Epithelial cell of proximal tubule (primary cell): ENCODE measurements around the gene PCDHGA1. TPM values are rescaled to one million over a fixed set of nuclear protein-coding genes. Genes with fewer than 3 reads are reported as not detected.

Experiments
- DNase-seq: peaks from one replicate; pipeline ENCODE4 v3.0.0-alpha.2; 2011; ENCODE audit warnings: low read depth
- H3K4me3 ChIP-seq: 2 replicates; pipeline ENCODE4 v1.5.1; 2011; ENCODE audit warnings: low read depth, mild to moderate bottlenecking, low read length
- CTCF ChIP-seq: conservative IDR thresholded peaks from 2 replicates; pipeline ENCODE4 v1.5.1; 2012; ENCODE audit warnings: low read depth, mild to moderate bottlenecking, low read length
- total RNA-seq: library from RNA; depleted of rRNA; stranded (reverse); fragments of >200 nt; gene quantifications from 2 replicates; pipeline ENCODE4 v1.2.3, GENCODE V29; 2015

The PCDHGA1 gene
- total RNA-seq, 1 donor from 2014 or later = 0.75 TPM

- H3K4me3 ChIP-seq = no peak overlapping the region
- no peak for TF ChIP-seq CTCF
- DNase-seq = no peak
These were observed 179.8 kb downstream of the PCDHGA1 start for GRCh38 chr5:141510160-141510559.

GRCh38 chr5:141510850-141511601 is 180.7 kb downstream of the PCDHGA1 start:
- H3K4me3 ChIP-seq = no peak overlapping the region
- no peak for TF ChIP-seq CTCF
- DNase-seq = no peak

DNA sequence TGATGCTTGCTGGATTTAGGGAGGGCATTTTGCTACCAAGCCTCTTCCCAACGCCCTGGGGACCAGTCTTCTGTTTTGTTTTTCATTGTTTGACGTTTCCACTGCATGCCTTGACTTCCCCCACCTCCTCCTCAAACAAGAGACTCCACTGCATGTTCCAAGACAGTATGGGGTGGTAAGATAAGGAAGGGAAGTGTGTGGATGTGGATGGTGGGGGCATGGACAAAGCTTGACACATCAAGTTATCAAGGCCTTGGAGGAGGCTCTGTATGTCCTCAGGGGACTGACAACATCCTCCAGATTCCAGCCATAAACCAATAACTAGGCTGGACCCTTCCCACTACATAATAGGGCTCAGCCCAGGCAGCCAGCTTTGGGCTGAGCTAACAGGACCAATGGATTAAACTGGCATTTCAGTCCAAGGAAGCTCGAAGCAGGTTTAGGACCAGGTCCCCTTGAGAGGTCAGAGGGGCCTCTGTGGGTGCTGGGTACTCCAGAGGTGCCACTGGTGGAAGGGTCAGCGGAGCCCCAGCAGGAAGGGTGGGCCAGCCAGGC is 181.5 kb downstream of the PCDHGA1 start:
- no peak for DNase-seq
- no peak for TF ChIP-seq CTCF
- H3K4me3 ChIP-seq = no peak overlapping the region

DNA sequence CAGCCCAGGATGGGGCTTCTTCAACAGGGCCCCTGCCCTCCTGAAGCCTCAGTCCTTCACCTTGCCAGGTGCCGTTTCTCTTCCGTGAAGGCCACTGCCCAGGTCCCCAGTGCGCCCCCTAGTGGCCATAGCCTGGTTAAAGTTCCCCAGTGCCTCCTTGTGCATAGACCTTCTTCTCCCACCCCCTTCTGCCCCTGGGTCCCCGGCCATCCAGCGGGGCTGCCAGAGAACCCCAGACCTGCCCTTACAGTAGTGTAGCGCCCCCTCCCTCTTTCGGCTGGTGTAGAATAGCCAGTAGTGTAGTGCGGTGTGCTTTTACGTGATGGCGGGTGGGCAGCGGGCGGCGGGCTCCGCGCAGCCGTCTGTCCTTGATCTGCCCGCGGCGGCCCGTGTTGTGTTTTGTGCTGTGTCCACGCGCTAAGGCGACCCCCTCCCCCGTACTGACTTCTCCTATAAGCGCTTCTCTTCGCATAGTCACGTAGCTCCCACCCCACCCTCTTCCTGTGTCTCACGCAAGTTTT is 182.1 kb downstream of the PCDHGA1 start:
- H3K4me3 ChIP-seq = peak overlapping the region; percentile 51
- no peak for DNase-seq
- TF ChIP-seq CTCF = peak; percentile 89

DNA sequence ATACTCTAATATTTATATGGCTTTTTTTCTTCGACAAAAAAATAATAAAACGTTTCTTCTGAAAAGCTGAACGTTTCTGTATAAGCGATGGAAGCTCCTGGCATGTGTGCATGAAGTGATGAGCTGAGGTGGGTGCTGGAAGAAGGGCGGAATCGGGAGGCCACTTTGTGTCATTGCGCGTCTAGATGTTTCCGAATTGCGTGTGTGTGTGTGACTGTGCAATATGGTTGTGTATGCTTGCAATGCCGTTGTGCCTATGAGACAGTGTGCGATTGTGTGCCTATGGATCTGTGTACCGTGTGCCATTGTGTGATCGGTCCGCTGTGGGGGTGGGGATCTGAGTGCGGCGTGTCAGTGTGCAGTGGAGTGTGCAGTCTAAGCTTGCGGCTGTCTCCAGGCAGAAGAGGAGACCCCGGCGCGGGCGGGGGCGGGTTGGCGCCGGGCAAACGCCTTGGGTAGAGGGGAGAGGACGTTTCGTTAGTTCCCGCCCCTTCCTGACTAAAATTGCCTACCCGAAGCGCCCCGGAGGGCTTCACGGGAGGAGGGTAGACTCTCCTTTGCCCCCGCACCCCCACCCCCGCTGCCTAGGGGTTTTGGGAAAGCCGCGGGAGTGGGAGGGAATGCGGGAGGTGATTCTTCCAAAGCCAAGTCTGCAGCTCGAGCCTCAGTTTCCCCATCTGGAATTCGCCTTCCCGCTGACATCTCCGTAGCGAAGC is 182.8 kb downstream of the PCDHGA1 start:
- TF ChIP-seq CTCF = no peak
- no peak for DNase-seq
- H3K4me3 ChIP-seq = peak overlapping the region; percentile 51

DNA sequence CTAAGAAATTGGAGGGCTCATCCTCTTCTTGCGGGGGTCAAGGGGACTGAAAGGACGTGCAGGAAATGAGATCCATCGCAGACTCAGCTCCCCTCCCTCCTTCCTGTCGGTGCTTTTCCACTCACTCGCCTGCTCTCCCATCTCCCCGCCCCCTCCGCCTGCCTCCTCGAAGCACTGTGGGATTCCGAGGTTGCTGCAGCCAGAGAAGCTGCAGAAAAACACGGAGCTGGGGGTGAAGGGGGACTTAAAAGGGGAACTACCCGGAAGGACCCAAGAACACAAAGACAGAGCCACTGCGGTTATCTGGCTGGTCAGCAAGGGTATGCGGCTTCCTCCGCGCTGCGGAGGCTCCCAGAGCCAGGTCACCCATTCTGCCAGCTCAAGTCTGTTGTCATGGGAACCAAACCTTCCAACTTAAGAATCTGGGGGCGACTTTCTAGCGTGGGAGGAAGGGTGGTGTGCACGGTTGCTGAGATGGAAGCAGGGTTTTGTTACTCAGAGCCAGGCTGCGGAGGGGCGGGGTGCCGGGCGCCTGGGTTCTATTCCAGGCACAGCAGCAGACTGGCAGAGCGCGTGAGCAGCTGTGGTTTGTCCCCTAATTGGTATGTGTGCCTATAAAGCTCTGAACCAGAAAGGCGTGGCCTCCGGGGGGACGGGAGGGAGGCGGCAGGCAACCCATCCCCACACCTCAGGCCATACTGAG is 183.5 kb downstream of the PCDHGA1 start:
- H3K4me3 ChIP-seq = peak overlapping the region; percentile 51
- DNase-seq = no peak
- TF ChIP-seq CTCF = no peak
